DMS114 treated with DMSO at 0.1 percent for 48 hours (cell line): ENCODE results near the gene MRPL44.

Source experiments
- DNase-seq: peaks from one replicate; lab custom pipeline; 2025; ENCODE audit not compliant: unreplicated experiment; lab: John Stamatoyannopoulos, UW

Gene MRPL44

DNA sequence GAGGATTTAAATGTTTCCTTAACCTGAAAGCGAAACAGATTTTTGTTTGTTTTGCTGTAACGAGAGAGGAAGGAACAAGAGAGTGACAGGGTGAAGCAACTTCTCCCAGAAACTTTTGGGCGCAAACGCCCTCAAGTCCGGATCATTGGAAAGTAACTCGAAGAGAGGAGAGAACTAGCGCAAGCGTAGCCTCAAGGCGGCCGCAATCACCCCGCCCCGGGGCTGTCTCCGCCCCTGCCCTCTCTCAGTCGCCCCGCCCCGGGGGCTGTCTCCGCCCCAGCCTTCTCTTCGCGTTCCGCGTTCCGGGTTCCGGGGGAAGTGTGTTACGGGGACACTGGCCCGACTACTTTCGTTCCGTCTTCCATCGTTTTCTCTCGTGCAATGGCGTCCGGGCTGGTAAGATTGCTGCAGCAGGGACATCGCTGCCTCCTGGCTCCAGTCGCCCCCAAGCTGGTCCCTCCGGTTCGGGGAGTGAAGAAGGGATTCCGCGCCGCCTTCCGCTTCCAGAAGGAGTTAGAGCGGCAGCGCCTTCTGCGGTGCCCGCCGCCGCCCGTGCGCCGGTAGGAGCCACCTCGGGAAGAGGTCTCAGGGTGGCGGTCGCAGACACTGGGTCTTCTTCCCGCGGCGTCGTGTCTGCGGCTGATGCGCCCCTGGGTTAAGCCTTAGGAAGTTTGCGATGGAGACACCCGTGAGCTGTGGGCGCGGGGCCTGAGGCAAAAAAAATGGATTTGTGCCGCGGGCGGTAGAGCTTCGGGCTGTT, at the start of gene MRPL44:
TSS of gene MRPL44 (plus strand) at position 372 of the 760 bp plus-strand sequence. CDS start at position 382, 10 bp downstream.
- peak; percentile 92 for DNase-seq

- DNase-seq = no peak
These were observed 48.8 kb upstream of the MRPL44 start for GRCh38 chr2:223908304-223908998.

DNA sequence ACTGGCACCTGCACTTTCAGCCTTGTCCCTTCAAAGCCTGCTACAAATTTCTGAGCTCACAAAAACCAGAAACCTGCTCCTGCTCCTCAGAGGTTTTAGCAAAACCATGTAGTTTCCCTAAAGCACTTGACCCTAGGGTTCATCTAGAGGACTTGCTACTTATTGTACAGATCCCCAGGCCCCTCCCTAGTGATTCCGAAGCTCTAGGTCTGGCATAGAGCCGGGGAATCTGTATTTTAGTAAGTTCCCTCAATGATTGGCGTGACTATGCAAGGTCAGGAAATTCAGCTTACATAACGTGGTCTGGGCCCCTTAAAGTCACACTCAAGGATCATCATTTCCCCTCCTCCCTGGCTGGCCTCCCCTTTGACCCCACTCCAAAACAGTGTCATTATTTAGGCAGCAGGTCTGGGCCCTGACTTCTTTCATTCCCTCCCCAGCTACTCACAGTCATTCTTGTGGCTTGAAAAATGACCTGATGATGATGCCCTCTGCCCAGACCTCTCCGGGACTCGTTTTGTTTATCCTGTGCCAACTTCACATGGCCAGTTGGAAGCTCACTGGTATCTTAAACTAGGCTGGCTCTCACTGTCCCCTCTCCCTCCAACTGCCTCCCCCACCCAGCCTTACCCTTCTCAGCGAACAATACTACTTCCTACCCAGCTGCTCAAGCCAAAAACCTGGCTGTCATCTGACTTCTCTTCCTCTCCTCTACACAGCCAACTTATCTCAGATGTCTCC, 48.1 kb upstream of the MRPL44 start:
- no peak for DNase-seq

- DNase-seq = no peak
These were observed 42.9 kb upstream of the MRPL44 start for GRCh38 chr2:223914324-223914723.

DNA sequence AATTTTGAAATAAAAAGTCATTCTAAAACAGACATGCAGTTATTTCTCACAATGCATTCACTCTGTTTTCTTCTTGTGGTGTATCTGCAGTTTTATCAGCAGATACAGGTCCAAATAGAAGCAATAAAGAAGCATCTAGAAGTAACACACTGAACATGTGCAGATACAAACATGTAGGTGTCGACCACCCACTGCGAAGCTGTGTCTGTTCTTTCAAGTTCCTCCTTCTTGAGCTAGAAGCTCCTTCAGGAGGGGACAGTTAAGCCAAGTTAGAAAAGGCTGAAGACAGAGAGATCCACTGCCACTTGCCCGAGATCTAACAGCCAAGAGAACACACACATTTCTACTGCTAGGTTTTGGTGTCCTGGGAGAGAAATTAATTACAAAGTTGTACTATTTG, 42.2 kb upstream of the MRPL44 start:
- DNase-seq = no peak

GRCh38 chr2:223916181-223916920, 40.9 kb upstream of the MRPL44 start:
- DNase-seq = no peak

GRCh38 chr2:223918671-223919134, 38.6 kb upstream of the MRPL44 start:
- DNase-seq = no peak

- DNase-seq = no peak
These were observed 37.2 kb upstream of the MRPL44 start for GRCh38 chr2:223920109-223920508.

DNA sequence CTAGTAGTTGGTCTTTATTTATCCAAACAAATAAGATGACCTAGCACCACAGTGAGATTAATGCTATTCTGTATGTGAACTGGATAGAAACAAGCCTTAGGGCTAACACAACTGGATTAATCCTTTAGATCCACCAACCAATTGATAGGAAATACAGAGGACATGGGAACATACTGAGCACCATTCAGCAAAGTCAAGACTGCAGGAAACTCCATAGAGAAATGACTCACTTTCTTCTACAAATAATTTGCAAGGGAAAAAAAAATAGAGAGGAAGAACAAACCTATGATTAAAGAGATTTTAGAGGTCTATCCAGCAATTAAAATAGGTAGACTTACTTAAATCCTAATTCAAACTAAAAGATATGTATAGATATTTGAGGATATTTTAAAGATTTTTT, 36.1 kb upstream of the MRPL44 start:
- DNase-seq = no peak

GRCh38 chr2:223922308-223922707, 35.0 kb upstream of the MRPL44 start:
- no peak for DNase-seq

- no peak for DNase-seq
These were observed 33.3 kb upstream of the MRPL44 start for GRCh38 chr2:223923976-223924375.

DNA sequence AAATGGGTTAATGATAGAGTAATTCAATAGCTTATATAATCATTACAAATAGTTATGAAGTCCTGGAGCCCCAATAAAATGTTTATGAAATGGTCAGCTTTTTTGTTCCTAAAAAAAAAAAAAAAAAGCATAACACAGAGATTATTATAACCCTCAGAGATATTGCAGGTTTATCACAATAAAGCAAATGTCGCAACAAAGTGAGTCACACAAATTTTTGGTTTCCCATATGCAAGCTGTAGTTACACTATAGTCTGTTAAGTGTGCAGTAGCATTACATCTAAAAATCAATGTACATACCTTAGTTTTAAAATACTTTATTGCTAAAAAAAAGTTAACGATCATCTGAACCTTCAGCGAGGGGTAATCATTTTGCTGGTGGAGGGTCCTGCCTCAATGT, 32.2 kb upstream of the MRPL44 start:
- no peak for DNase-seq

GRCh38 chr2:223928113-223929006, 28.9 kb upstream of the MRPL44 start:
- DNase-seq = no peak

DNA sequence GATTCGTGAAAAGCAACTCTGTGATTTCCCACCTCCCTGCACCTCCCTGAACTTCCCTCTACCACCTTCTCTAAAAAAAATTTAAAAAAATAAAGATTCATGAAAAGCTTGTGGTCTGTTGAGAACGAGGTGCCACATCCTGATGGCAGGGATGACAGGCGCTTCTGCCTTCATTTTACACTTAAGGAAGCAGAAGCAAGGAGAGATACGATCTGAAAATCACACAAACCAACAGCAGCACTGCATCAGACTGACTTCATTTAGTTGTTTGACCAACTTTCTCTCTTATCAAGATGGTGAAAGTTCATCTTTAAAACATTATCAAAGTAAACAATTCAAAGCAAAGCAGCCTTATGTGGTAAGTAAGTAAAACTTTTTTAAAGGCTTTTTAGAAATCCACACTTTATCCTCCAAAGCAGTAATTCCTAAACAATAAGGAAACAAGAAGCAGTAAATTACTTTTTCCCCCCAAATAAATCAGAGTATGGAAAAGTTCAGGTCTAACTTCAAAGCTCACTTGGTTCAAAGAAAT, 27.6 kb upstream of the MRPL44 start:
- no peak for DNase-seq

- DNase-seq = no peak
These were observed 26.9 kb upstream of the MRPL44 start for GRCh38 chr2:223930103-223930976.

GRCh38 chr2:223932816-223933800, 24.2 kb upstream of the MRPL44 start:
- DNase-seq = no peak

DNA sequence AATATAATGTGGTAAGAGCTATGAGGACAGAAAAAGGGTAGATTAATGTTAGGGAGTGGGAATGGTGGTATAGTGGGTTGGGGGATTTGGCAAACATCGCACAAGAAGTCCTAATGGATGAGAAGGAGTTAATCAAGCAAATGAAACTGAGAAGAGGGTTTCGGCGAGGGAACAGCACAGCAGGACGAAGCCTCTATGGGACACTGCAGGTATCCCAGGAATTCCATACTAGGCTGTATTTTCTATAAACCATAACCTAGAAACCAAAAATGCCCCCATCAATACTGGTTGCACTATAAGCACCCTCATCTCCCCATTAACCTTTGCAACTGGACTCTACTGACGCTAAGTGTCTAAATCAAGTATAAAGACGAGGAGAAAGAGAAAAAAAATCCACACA, 22.4 kb upstream of the MRPL44 start:
- no peak for DNase-seq
